Keratinocyte (primary cell): Measurements from ENCODE around the gene DUSP10. TPM values are rescaled to one million over a fixed set of nuclear protein-coding genes. Genes with fewer than 3 reads are reported as not detected.

Experiments
- DNase-seq: peaks from one replicate; pipeline ENCODE4 v3.0.0-alpha.2; 2011; ENCODE audit warnings: low read depth, missing footprints, low spot score
- FAIRE-seq: peaks from 2 replicates; lab custom pipeline; 2011; peaks lifted over from hg19 to GRCh38; lab: Jason Lieb, UNC
- H2AFZ ChIP-seq: 2 replicates; pipeline ENCODE4 v1.6.0; 2012; ENCODE audit warnings: low read length, control low read depth, inconsistent platforms; ENCODE audit not compliant: control insufficient read depth
- H3K27ac ChIP-seq: 2 replicates; pipeline ENCODE4 v1.5.1; 2011; ENCODE audit warnings: low read length; ENCODE audit not compliant: control insufficient read depth, insufficient read depth
- H3K27me3 ChIP-seq: 3 replicates; pipeline ENCODE4 v1.6.0; 2011; ENCODE audit warnings: low read length; ENCODE audit not compliant: control insufficient read depth, insufficient read depth; ENCODE audit errors: extremely low read depth
- H3K36me3 ChIP-seq, 2 experiments: 2 replicates in 1 of 2; 3 replicates in 1 of 2; pipeline ENCODE4 v1.5.1; 2011; ENCODE audit warnings: low read length in 2 of 2, mild to moderate bottlenecking in 1 of 2; ENCODE audit not compliant: control insufficient read depth in 2 of 2, insufficient read depth in 2 of 2; ENCODE audit errors: extremely low read depth in 1 of 2
- H3K4me1 ChIP-seq: 3 replicates; pipeline ENCODE4 v1.5.1; 2011; ENCODE audit warnings: low read length; ENCODE audit not compliant: control insufficient read depth, insufficient read depth; ENCODE audit errors: extremely low read depth
- H3K4me2 ChIP-seq: 3 replicates; pipeline ENCODE4 v1.6.0; 2011; ENCODE audit warnings: low read depth, low read length; ENCODE audit not compliant: control insufficient read depth, insufficient read depth; ENCODE audit errors: extremely low read depth
- H3K4me3 ChIP-seq, 3 experiments: fragments of 200-600 bp in 1 of 3; sonication (generic) in 1 of 3; 2 replicates in 2 of 3; 3 replicates in 1 of 3; pipeline ENCODE4 v1.5.1; 2011 to 2016; ENCODE audit warnings: low read length in 3 of 3, mild to moderate bottlenecking in 3 of 3, control low read depth in 2 of 3, inconsistent platforms in 1 of 3, low read depth in 1 of 3, mixed read lengths in 1 of 3, mixed run types in 1 of 3, moderate library complexity in 1 of 3; ENCODE audit not compliant: control insufficient read depth in 2 of 3, insufficient read depth in 2 of 3; ENCODE audit errors: extremely low read depth in 1 of 3
- H3K79me2 ChIP-seq: 2 replicates; pipeline ENCODE4 v1.6.0; 2012; ENCODE audit warnings: low read length; ENCODE audit not compliant: control insufficient read depth, insufficient read depth
- H3K9ac ChIP-seq: 3 replicates; pipeline ENCODE4 v1.6.0; 2011; ENCODE audit warnings: low read length; ENCODE audit not compliant: control insufficient read depth, insufficient read depth; ENCODE audit errors: extremely low read depth
- H3K9me1 ChIP-seq: 3 replicates; pipeline ENCODE4 v1.6.0; 2011; ENCODE audit warnings: low read length; ENCODE audit not compliant: control insufficient read depth, insufficient read depth; ENCODE audit errors: extremely low read depth
- H3K9me3 ChIP-seq: 2 replicates; pipeline ENCODE4 v1.5.1; 2012; ENCODE audit warnings: low read depth, low read length; ENCODE audit not compliant: control insufficient read depth
- H4K20me1 ChIP-seq: 3 replicates; pipeline ENCODE4 v1.6.0; 2011; ENCODE audit warnings: low read length; ENCODE audit not compliant: control insufficient read depth, insufficient read depth; ENCODE audit errors: extremely low read depth
- EZH2 ChIP-seq: IDR thresholded peaks from one replicate; pipeline ENCODE4 v1.6.1; 2012; ENCODE audit warnings: inconsistent platforms, mild to moderate bottlenecking, low read length, moderate library complexity
- dilution Hi-C: fragments of 300-500 bp; cut with MboI; formaldehyde crosslinking; loops from one replicate; pipeline ENCODE4 v1.7.0; 2020; ENCODE audit warnings: low sequenced_read_pairs; ENCODE audit not compliant: extremely low pct_ligation_motif_present
- polyA plus RNA-seq, 5 experiments: library from polyadenylated mRNA; depleted of rRNA in 3 of 5; stranded (reverse) in 3 of 5; stranded (forward) in 1 of 5; unstranded in 1 of 5; fragments of >200 nt; gene quantifications; 1 replicate in 1 of 5; 2 replicates in 3 of 5; 3 replicates in 1 of 5; pipeline versions ENCODE4 v1.2.1 to v1.2.3, GENCODE V29; 2011 to 2012; ENCODE audit warnings: missing spikeins in 2 of 5, low read depth in 1 of 5, low replicate concordance in 1 of 5
- TF ChIP-seq, protein P1 (sequence below), 3 experiments: IDR thresholded peaks in 1 of 3; conservative IDR thresholded peaks in 1 of 3; optimal IDR thresholded peaks in 1 of 3; 2 replicates in 2 of 3; 3 replicates in 1 of 3; pipeline versions ENCODE3 to v1.5.1; 2011; ENCODE audit warnings: low read length in 3 of 3, mild to moderate bottlenecking in 3 of 3, moderate library complexity in 2 of 3, control low read depth in 1 of 3, inconsistent platforms in 1 of 3; ENCODE audit not compliant: insufficient read depth in 2 of 3; ENCODE audit errors: extremely low read depth in 1 of 3

Gene DUSP10
- polyA plus RNA-seq, 1 donor (not counting 4 experiments of a cell fraction or from before 2014, with no cell fraction given) = 15.1 TPM

GRCh38 chr1:221704306-221704705 lies 37.6 kb downstream of the DUSP10 start:
- FAIRE-seq = no peak
- H4K20me1 ChIP-seq = no peaks in the 10 kb centered on the region
- no peaks in the 10 kb centered on the region for H3K9me1 ChIP-seq
- H3K9me3 ChIP-seq = no peaks in the 10 kb centered on the region
- no peak overlapping the region for H2AFZ ChIP-seq
- no peak overlapping the region for H3K9ac ChIP-seq
- no peaks in the 10 kb centered on the region for H3K27me3 ChIP-seq
- no peaks in the 10 kb centered on the region for H3K4me1 ChIP-seq
- H3K27ac ChIP-seq = no peak overlapping the region
- dilution Hi-C loops = no loop called here
- no peak overlapping the region for H3K4me2 ChIP-seq
- H3K36me3 ChIP-seq = peaks cover 4 to 11% of the 10 kb centered on the region in 2 experiments
- TF ChIP-seq, protein P1, sequence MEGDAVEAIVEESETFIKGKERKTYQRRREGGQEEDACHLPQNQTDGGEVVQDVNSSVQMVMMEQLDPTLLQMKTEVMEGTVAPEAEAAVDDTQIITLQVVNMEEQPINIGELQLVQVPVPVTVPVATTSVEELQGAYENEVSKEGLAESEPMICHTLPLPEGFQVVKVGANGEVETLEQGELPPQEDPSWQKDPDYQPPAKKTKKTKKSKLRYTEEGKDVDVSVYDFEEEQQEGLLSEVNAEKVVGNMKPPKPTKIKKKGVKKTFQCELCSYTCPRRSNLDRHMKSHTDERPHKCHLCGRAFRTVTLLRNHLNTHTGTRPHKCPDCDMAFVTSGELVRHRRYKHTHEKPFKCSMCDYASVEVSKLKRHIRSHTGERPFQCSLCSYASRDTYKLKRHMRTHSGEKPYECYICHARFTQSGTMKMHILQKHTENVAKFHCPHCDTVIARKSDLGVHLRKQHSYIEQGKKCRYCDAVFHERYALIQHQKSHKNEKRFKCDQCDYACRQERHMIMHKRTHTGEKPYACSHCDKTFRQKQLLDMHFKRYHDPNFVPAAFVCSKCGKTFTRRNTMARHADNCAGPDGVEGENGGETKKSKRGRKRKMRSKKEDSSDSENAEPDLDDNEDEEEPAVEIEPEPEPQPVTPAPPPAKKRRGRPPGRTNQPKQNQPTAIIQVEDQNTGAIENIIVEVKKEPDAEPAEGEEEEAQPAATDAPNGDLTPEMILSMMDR (optimal IDR thresholded peaks at IDR 0.05 in 1 of 3, IDR thresholded peaks at IDR 0.05 in 1 of 3, conservative IDR thresholded peaks at IDR 0.05 in 1 of 3; ENCODE audit: extremely low read depth in 1 of 3, insufficient read depth in 2 of 3, low read length in 3 of 3) = no peak
- no peak for TF ChIP-seq EZH2
- no peak overlapping the region for H3K4me3 ChIP-seq
- no peak for DNase-seq
- peaks cover 2% of the 10 kb centered on the region for H3K79me2 ChIP-seq

DNA sequence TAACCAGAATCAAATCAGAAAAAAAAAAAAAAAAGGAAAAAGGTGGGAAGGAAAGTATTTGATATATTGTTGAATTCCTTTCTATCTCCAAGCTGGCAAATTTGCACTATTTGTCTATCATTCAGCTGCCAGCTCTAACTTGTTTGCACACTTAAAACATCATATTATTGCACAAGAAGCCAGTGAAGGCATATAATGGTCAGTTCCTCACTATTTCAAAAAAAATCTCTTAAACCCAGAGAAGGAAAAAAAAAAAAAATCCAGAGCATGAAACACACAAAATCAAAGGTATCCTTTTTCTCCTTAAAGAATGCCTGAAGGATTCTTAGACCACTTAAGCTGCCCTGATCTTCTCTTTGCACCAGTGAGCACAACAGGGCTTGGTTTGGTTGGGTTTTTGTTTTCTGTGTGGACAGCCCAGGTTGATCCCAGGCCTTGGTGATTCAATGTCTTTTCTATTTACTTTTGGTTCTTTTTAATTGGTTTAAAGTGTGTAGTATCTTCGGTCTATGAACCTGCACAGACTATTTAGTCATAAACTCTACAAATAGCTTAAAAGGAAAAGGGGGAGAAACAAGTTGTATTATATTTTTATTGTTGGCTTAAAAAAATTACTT lies 40.2 kb downstream of the DUSP10 start:
- no peaks in the 10 kb centered on the region for H3K4me1 ChIP-seq
- FAIRE-seq = no peak
- H3K4me2 ChIP-seq = no peak overlapping the region
- no peaks in the 10 kb centered on the region for H4K20me1 ChIP-seq
- no peak overlapping the region for H3K4me3 ChIP-seq
- no peak overlapping the region for H2AFZ ChIP-seq
- no peak for DNase-seq
- H3K36me3 ChIP-seq = peaks cover 4 to 12% of the 10 kb centered on the region in 2 experiments
- no peaks in the 10 kb centered on the region for H3K9me3 ChIP-seq
- no peak overlapping the region for H3K9ac ChIP-seq
- H3K27ac ChIP-seq = no peak overlapping the region
- dilution Hi-C loops = no loop called here
- no peak for TF ChIP-seq EZH2
- TF ChIP-seq, protein P1 (optimal IDR thresholded peaks at IDR 0.05 in 1 of 3, IDR thresholded peaks at IDR 0.05 in 1 of 3, conservative IDR thresholded peaks at IDR 0.05 in 1 of 3; ENCODE audit: extremely low read depth in 1 of 3, insufficient read depth in 2 of 3, low read length in 3 of 3) = no peak
- H3K9me1 ChIP-seq = no peaks in the 10 kb centered on the region
- no peaks in the 10 kb centered on the region for H3K79me2 ChIP-seq
- H3K27me3 ChIP-seq = no peaks in the 10 kb centered on the region
